ENCODE data around the gene DOC2B. TPM values are rescaled to one million over a fixed set of nuclear protein-coding genes. Genes with fewer than 3 reads are reported as not detected.

The DOC2B gene
- total and polyA plus RNA-seq, 2 of the 8 experiments (the other 6 are each of a cell fraction or from before 2014, with no cell fraction given): 1.3 to 3.3 TPM

GRCh38 chr17:178292-179065 lies 3.0 kb downstream of the DOC2B start (continued):
- TF ChIP-seq NRF1 (IDR thresholded peaks at IDR 0.05; ENCODE audit: low read depth, low read length): no peak
- no peak for TF ChIP-seq CHD1 (IDR thresholded peaks at IDR 0.05; ENCODE audit: low read depth, low read length)
- no peak for TF ChIP-seq TAF7 (optimal IDR thresholded peaks at IDR 0.05; ENCODE audit: borderline replicate concordance, low read depth, low read length)
- no peak for TF ChIP-seq SIX5 (IDR thresholded peaks at IDR 0.05; ENCODE audit: low read depth, low read length)

All from H1 (cell line).